ENCODE measurements around the gene GOPC.

The GOPC gene

DNA sequence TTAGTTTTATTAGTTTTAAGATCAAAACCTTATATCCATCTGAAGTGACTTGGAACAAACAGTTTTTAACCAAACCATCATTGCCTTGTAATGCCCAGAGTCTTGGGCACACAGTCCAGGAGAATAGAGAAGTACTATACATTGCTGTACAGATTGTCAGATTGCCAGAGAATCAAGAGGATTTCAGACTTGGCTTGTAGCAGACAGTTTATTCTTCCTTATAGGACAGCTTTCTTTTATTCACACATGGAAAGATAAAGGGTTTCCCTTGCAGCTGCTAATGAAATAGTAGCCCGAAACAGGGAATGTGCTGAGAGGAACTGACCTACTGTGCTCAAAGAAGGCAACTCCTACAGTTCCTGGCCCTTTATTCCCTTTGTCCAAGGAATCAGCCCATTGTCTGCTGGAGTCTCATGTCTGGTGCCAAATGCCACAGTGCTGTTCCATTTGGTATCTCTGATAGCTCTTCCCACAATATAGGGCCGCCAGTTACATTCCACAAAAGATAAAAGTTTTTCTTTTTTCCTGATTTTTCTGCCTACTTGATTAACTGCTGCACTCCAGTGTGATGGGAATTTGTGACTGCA is 89.2 kb downstream of the GOPC start:
- no peak for DNase-seq

DNA sequence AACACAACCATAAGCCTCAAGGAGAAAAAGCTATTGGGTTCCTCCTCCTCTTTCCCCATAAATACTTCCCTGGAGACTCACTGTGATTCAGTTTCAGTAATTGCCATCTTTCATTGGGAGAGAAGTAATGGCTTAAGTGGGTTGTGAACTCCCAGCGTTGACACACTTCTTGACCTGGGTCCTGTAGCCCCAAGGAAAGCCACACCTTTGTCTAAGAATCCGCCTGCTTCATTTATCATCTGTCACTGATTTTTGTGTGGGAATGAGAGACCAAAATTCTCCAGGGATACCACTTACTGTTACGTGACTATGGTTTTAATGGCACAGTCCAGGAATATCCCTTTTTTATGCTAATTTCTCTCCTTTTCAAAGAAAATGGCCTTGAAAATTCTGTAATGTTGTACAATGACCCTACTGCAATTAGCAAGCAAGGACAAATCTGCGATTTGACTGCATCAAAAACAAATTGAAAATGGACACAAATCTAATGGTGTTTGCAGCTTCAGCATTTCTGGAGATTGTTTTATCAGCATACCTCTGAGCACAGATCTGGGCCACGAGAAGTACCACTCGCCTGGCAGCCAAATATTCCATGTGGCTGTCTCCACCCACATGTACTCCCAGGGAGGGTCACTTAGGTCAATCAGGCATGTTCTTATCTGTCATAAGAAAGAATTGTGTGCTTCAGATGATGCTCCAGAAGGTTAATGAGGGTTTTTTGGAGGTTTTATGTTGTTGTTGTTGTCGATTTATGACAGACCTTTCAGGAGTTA is 90.1 kb downstream of the GOPC start:
- no peak for DNase-seq
